Activated naive CD8-positive, alpha-beta T cell treated with anti-CD3 and anti-CD28 coated beads for 36 hours (primary cell): Measurements from ENCODE around the gene RAB6C. TPM values are rescaled to one million over a fixed set of nuclear protein-coding genes. Genes with fewer than 3 reads are reported as not detected.

Source experiments
- total RNA-seq, 2 experiments: library from RNA; stranded (reverse); gene quantifications; one replicate each; pipeline ENCODE4 v1.2.3, GENCODE V29; 2021

The RAB6C gene
- total RNA-seq, 2 experiments from 2014 or later: not detected

Other genes with a start within 250 kb of the RAB6C start
- gene POTEF, start 149.6 kb downstream of the RAB6C start, total RNA-seq: not detected
- 1 to 10 TPM in 1 of 2 experiments, under 1 TPM in 1; 0.72 to 1.4 TPM for gene CCDC74B, start 165.4 kb downstream of the RAB6C start, total RNA-seq
- 100 to 1,000 TPM; 109 to 110 TPM for gene SMPD4, start 201.9 kb downstream of the RAB6C start, total RNA-seq
- gene MZT2B, start 202.6 kb downstream of the RAB6C start, total RNA-seq: 100 to 1,000 TPM; 366 to 371 TPM
- gene TUBA3E, start 218.8 kb downstream of the RAB6C start, total RNA-seq: not detected